A549 (cell line): Measurements from ENCODE around the gene MLC1.

Experiments
- ESRRA ChIP-seq: fragments of 150-350 bp; IDR thresholded peaks from 2 replicates; pipeline ENCODE4 v1.6.1; 2014; ENCODE audit warnings: mild to moderate bottlenecking, low read length, borderline replicate concordance
- HOXA7 ChIP-seq: fragments of 250-450 bp; sonication (Bioruptor Pico); IDR thresholded peaks from 2 replicates; pipeline ENCODE4 v1.5.0; 2020; ENCODE audit warnings: mild to moderate bottlenecking, moderate library complexity
- NR3C1 ChIP-seq: fragments of >200 bp; sonication (Bioruptor Twin); formaldehyde crosslinking; IDR thresholded peaks from 3 replicates; pipeline ENCODE4 v1.6.1; 2017
- POLR2A ChIP-seq: IDR thresholded peaks from 2 replicates; pipeline ENCODE4 v1.6.1; 2012; ENCODE audit warnings: mild to moderate bottlenecking, low read length
- TF ChIP-seq, protein P1 (sequence below): fragments of >200 bp; sonication (Bioruptor Twin); formaldehyde crosslinking; IDR thresholded peaks from 3 replicates; pipeline ENCODE4 v1.5.1; 2016
- TF ChIP-seq, protein P2 (sequence below): IDR thresholded peaks from 2 replicates; pipeline ENCODE4 v1.6.1; 2012

DNA sequence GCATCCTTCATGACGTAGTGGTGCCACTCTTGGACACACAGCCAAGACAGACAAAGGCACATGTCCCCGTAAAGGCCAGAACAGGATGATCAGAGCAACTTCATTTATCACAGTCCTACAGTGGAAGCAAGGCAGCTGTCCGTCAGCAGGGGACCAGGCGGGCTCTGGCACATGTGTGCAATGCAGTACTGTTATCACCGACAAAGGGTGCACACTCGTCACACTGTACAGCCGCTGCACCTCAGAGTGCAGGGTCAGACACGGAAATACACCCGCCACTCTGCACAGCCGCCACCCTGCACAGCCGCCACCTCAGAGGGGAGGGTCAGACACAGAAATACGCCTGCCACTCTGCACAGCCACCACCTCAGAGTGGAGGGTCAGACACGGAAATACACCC, 59.2 kb downstream of the MLC1 start:
- no peak for TF ChIP-seq NR3C1
- TF ChIP-seq POLR2A = no peak
- TF ChIP-seq, protein P1, sequence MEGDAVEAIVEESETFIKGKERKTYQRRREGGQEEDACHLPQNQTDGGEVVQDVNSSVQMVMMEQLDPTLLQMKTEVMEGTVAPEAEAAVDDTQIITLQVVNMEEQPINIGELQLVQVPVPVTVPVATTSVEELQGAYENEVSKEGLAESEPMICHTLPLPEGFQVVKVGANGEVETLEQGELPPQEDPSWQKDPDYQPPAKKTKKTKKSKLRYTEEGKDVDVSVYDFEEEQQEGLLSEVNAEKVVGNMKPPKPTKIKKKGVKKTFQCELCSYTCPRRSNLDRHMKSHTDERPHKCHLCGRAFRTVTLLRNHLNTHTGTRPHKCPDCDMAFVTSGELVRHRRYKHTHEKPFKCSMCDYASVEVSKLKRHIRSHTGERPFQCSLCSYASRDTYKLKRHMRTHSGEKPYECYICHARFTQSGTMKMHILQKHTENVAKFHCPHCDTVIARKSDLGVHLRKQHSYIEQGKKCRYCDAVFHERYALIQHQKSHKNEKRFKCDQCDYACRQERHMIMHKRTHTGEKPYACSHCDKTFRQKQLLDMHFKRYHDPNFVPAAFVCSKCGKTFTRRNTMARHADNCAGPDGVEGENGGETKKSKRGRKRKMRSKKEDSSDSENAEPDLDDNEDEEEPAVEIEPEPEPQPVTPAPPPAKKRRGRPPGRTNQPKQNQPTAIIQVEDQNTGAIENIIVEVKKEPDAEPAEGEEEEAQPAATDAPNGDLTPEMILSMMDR = no peak
- TF ChIP-seq HOXA7 (CRISPR knock-in tag) = no peak
- no peak for TF ChIP-seq ESRRA
- TF ChIP-seq, protein P2, sequence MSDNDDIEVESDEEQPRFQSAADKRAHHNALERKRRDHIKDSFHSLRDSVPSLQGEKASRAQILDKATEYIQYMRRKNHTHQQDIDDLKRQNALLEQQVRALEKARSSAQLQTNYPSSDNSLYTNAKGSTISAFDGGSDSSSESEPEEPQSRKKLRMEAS = no peak
